Lower lobe of right lung (tissue), 2 donors: ENCODE results near the gene FLT1. TPM values are rescaled to one million over a fixed set of nuclear protein-coding genes. Genes with fewer than 3 reads are reported as not detected.

Experiments used
- ATAC-seq, 2 donors: fragments of 200-7000 bp; cut with Tn5 transposase; one replicate each; pipeline ENCODE4 v1.9.1; 2020 to 2022; ENCODE audit warnings: mild to moderate bottlenecking in 2 of 2, moderate library complexity in 2 of 2
- DNase-seq: peaks from one replicate; pipeline ENCODE4 v3.0.0-alpha.2; 2020
- H3K27ac ChIP-seq: fragments of 200-600 bp; one replicate; pipeline ENCODE4 v1.8.0; 2022
- H3K27me3 ChIP-seq: fragments of 200-600 bp; one replicate; pipeline ENCODE4 v1.8.0; 2022; ENCODE audit warnings: low read depth
- H3K36me3 ChIP-seq: fragments of 200-600 bp; one replicate; pipeline ENCODE4 v1.8.0; 2022; ENCODE audit warnings: mild to moderate bottlenecking
- H3K4me1 ChIP-seq: fragments of 200-600 bp; one replicate; pipeline ENCODE4 v1.8.0; 2022
- H3K4me3 ChIP-seq: fragments of 200-600 bp; one replicate; pipeline ENCODE4 v1.8.0; 2022; ENCODE audit warnings: mild to moderate bottlenecking
- H3K9me3 ChIP-seq: fragments of 200-600 bp; one replicate; pipeline ENCODE4 v1.8.0; 2022
- intact Hi-C: fragments of 100-400 bp; cut with DNase I; formaldehyde crosslinking; loops from one replicate; pipeline ENCODE4 v1.11.0; 2022
- total RNA-seq: library from RNA; stranded (reverse); fragmentation: NEBNext Ultra II Directional; extraction: Animal tissue kit (Norgen Biotek cat#: 25700); gene quantifications from one replicate; pipeline ENCODE4 v1.2.1, GENCODE V29; 2021
- TF ChIP-seq, protein P1 (sequence below): fragments of 200-600 bp; IDR thresholded peaks from one replicate; pipeline ENCODE4 v1.8.0; 2022; ENCODE audit warnings: antibody characterized with exemption, mild to moderate bottlenecking
- donor health status: DM: no; HTN: yes; CAD: no; lungs with severe emphysema.

The FLT1 gene
- total RNA-seq, 1 donor from 2014 or later = 41.9 TPM

DNA sequence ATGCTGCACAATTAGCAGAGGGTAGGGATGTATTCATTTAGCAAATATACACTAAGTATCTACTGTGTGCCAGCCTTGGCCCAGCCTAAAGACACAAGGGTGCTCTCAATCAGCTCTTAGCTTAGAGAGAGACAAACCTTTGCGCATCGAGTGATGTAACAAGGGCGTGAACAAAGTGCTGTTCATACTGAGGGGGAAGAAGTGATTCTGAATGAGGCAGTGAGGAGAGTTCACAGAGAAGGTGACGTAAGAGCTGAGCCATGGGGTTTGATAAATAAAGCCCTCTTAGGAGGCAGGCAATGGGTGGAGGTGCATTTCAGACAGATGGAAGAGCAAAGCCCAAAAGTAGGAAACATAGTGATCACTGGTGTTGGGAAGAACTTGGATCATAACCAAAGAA is 68.5 kb downstream of the FLT1 start:
- TF ChIP-seq, protein P1, sequence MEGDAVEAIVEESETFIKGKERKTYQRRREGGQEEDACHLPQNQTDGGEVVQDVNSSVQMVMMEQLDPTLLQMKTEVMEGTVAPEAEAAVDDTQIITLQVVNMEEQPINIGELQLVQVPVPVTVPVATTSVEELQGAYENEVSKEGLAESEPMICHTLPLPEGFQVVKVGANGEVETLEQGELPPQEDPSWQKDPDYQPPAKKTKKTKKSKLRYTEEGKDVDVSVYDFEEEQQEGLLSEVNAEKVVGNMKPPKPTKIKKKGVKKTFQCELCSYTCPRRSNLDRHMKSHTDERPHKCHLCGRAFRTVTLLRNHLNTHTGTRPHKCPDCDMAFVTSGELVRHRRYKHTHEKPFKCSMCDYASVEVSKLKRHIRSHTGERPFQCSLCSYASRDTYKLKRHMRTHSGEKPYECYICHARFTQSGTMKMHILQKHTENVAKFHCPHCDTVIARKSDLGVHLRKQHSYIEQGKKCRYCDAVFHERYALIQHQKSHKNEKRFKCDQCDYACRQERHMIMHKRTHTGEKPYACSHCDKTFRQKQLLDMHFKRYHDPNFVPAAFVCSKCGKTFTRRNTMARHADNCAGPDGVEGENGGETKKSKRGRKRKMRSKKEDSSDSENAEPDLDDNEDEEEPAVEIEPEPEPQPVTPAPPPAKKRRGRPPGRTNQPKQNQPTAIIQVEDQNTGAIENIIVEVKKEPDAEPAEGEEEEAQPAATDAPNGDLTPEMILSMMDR = no peak
- H3K27me3 ChIP-seq = no peaks in the 10 kb centered on the region
- peaks cover 6% of the 10 kb centered on the region for H3K36me3 ChIP-seq
- ATAC-seq (peak in 1 of 2 donors; percentile 15), DNase-seq (no peak)
- H3K27ac ChIP-seq = no peak overlapping the region
- no peak overlapping the region for H3K4me3 ChIP-seq
- peaks cover 21% of the 10 kb centered on the region for H3K4me1 ChIP-seq
- intact Hi-C loops = no loop called here
- no peaks in the 10 kb centered on the region for H3K9me3 ChIP-seq

DNA sequence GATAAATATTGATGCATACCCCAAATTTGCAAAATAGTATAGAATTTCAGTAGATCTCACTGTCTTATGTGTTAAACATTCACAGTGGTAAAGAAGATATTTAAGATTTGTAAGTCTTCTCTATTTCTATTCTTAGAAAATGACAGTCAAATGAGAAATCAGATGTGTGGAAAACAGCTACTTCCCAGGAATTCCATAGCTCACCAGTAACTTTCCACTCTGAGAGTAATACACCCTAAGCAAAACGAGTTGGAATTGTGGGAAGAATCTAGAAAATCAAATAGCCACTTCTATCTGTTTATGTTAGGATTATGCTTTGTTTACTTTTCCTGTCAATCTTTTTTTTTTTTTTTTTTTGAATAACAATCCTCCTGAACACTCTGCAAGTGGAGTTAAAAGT is 69.1 kb downstream of the FLT1 start:
- Histone ChIP-seq H3K27me3 (no peaks in the 10 kb centered on the region), H3K9me3 (no peaks in the 10 kb centered on the region), H3K4me1 (peaks cover 21% of the 10 kb centered on the region), H3K36me3 (peaks cover 2% of the 10 kb centered on the region), H3K4me3 (no peak overlapping the region), H3K27ac (no peak overlapping the region)
- DNase-seq = no peak
- TF ChIP-seq, protein P1 = no peak
- intact Hi-C loops = no loop called here
- ATAC-seq = no peak

DNA sequence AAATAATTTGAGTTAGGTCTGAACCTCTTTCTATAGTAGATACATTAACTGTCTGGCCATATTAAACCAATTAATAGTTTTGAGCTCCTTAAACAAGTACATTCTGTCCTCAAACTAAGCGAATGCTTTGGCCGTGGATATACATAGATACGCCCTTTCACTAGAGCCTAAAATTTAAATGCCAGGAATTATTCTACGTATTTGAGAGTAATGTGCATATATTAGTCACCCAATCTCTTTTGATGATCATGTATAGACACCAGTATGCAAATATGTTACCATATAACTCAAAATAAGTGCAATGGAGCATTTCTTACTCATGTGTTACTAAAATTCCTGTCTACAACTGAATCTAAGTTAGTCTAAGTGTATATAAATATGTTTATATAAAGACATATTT is 70.4 kb downstream of the FLT1 start:
- intact Hi-C loops = no loop called here
- Histone ChIP-seq H3K36me3 (no peaks in the 10 kb centered on the region), H3K27ac (no peak overlapping the region)

DNA sequence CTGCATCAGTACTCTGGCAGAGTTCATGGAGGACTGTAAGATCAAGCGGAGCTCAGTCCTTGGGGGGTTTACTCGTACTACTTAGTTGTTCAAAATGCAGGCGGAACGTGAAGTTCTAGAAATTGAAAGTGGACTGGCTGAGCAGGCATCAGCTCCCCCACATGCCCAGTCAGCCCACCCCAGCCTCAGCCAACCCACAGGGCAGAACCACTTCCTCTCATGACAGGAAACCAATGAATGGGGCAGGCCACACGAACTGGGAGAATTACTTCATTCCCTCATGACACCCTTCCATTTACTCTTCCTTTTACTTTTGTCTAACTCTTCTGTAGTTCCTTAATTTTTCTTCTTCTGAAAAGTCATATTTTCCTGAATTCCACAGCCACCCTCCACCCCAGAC is 71.9 kb downstream of the FLT1 start:
- Histone ChIP-seq H3K4me3 (no peak overlapping the region), H3K27me3 (no peaks in the 10 kb centered on the region), H3K36me3 (no peaks in the 10 kb centered on the region), H3K27ac (no peak overlapping the region), H3K9me3 (no peaks in the 10 kb centered on the region), H3K4me1 (peaks cover 21% of the 10 kb centered on the region)
- DNase-seq (peak; percentile 75), ATAC-seq (peak; percentile 84 to 92)
- TF ChIP-seq, protein P1 = no peak
- intact Hi-C loops = no loop called here

More for the DNA sequence above, 70.4 kb downstream of the FLT1 start:
- TF ChIP-seq, protein P1 = no peak
- Histone ChIP-seq H3K27me3 (no peaks in the 10 kb centered on the region), H3K9me3 (no peaks in the 10 kb centered on the region), H3K4me1 (peaks cover 21% of the 10 kb centered on the region), H3K4me3 (no peak overlapping the region)
- ATAC-seq (no peak), DNase-seq (no peak)

DNA sequence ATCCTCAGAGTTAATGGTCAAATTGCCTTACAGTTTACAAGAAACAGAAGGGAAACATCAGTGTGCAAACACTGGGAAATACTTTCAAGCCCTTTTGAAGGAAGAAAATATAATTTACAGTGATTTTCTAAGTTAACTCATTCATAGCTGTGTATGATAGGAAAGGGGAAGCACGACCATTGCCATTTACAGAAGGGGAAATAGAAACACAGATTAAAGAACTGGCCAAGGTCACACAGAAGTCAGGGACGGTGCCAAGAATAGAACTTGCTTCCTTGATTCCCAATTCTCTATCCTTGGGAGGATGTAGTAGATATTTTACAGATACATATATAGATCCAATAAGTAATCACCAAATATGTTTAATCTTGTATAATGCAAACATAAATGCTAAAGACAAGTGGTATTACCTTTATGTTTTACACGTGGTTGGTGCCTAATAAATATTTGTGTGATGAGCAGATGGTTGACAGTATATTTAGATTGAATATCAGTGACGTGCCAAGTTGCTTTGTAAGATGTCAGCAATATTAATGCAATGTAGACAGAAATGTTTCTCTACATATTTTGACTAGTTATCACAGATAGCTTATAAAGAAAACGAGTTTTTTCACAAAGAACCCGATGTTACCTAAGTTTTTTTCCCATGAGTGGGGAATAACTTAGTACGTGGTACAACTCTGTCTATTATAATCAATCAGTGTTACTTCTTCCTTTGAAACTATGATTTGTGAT is 73.1 kb downstream of the FLT1 start:
- no peak overlapping the region for H3K4me3 ChIP-seq
- intact Hi-C loops = no loop called here
- DNase-seq (no peak), ATAC-seq (peak in 1 of 2 donors; percentile 47)
- TF ChIP-seq, protein P1 = no peak
- H3K4me1 ChIP-seq = peaks cover 21% of the 10 kb centered on the region
- no peaks in the 10 kb centered on the region for H3K36me3 ChIP-seq
- no peaks in the 10 kb centered on the region for H3K9me3 ChIP-seq
- H3K27me3 ChIP-seq = no peaks in the 10 kb centered on the region
- no peak overlapping the region for H3K27ac ChIP-seq
